ENCODE results near the gene MAP1B. TPM values are rescaled to one million over a fixed set of nuclear protein-coding genes. Genes with fewer than 3 reads are reported as not detected.

MAP1B gene
- total RNA-seq, 1 donor from 2014 or later, result 84.4 TPM

- H3K27me3 Mint-ChIP-seq (ENCODE audit: insufficient read depth, low read depth), result no peaks in the 10 kb centered on the region
- Histone ChIP-seq H3K79me2 (ENCODE audit: low read depth) (peaks cover 97% of the 10 kb centered on the region), H3K4me3 (no peak overlapping the region), H3K4me2 (no peak overlapping the region), H3K36me3 (no peaks in the 10 kb centered on the region), H2AFZ (replicated peaks) (no peak overlapping the region), H3K9ac (no peak overlapping the region), H3K27ac (no peak overlapping the region), H3K4me1 (peaks cover 41% of the 10 kb centered on the region), H3K27me3 (no peaks in the 10 kb centered on the region), H4K20me1 (ENCODE audit: low read depth) (peaks cover 57% of the 10 kb centered on the region), H3K9me3 (ENCODE audit: low read depth) (no peaks in the 10 kb centered on the region), H3F3A (ENCODE audit: low read depth) (peaks cover 3% of the 10 kb centered on the region)
- peak overlapping the region; percentile 48 for H3K27ac Mint-ChIP-seq
- H3K4me1 Mint-ChIP-seq, result peaks cover 74% of the 10 kb centered on the region
- TF ChIP-seq EZH2phosphoT487 (IDR thresholded peaks at IDR 0.05) (no peak), CTCF (IDR thresholded peaks at IDR 0.05) (no peak), EZH2 (IDR thresholded peaks at IDR 0.05) (no peak)
- no peak overlapping the region for H3K4me3 Mint-ChIP-seq
- H3K9me3 Mint-ChIP-seq, result no peaks in the 10 kb centered on the region
- DNase-seq (ENCODE audit: low spot score), result no peak
- peaks cover 64% of the 10 kb centered on the region for H3K36me3 Mint-ChIP-seq
Observed at GRCh38 chr5:72151646-72152045, 44.4 kb downstream of the MAP1B start.

- H3K36me3 ChIP-seq, result no peaks in the 10 kb centered on the region
- peaks cover 55% of the 10 kb centered on the region for H4K20me1 ChIP-seq (ENCODE audit: low read depth)
- TF ChIP-seq EZH2phosphoT487 (IDR thresholded peaks at IDR 0.05) (no peak), EZH2 (IDR thresholded peaks at IDR 0.05) (no peak), CTCF (IDR thresholded peaks at IDR 0.05) (no peak)
- H3K27me3 ChIP-seq, result no peaks in the 10 kb centered on the region
- no peak overlapping the region for H3K27ac ChIP-seq
- peaks cover 95% of the 10 kb centered on the region for H3K79me2 ChIP-seq (ENCODE audit: low read depth)
- H3K9me3 Mint-ChIP-seq, result no peaks in the 10 kb centered on the region
- H3K9me3 ChIP-seq (ENCODE audit: low read depth), result no peaks in the 10 kb centered on the region
- no peak overlapping the region for H3K4me2 ChIP-seq
- H3F3A ChIP-seq (ENCODE audit: low read depth), result peaks cover 3% of the 10 kb centered on the region
- H3K27ac Mint-ChIP-seq, result peak overlapping the region; percentile 25
- no peak overlapping the region for H2AFZ ChIP-seq (replicated peaks)
- no peak overlapping the region for H3K4me3 Mint-ChIP-seq
- H3K4me1 Mint-ChIP-seq, result peaks cover 75% of the 10 kb centered on the region
- peaks cover 66% of the 10 kb centered on the region for H3K36me3 Mint-ChIP-seq
- no peaks in the 10 kb centered on the region for H3K27me3 Mint-ChIP-seq (ENCODE audit: insufficient read depth, low read depth)
- H3K9ac ChIP-seq, result no peak overlapping the region
- peaks cover 46% of the 10 kb centered on the region for H3K4me1 ChIP-seq
- H3K4me3 ChIP-seq, result no peak overlapping the region
- no peak for DNase-seq (ENCODE audit: low spot score)
Observed at GRCh38 chr5:72152545-72152944, 45.3 kb downstream of the MAP1B start.

GRCh38 chr5:72153551-72153950, 46.3 kb downstream of the MAP1B start:
- Histone ChIP-seq H2AFZ (replicated peaks) (no peak overlapping the region), H3K27me3 (no peaks in the 10 kb centered on the region), H3K4me1 (peaks cover 46% of the 10 kb centered on the region), H4K20me1 (ENCODE audit: low read depth) (peaks cover 48% of the 10 kb centered on the region), H3K4me2 (peak overlapping the region; percentile 2), H3K4me3 (no peak overlapping the region), H3K9me3 (ENCODE audit: low read depth) (no peaks in the 10 kb centered on the region), H3K79me2 (ENCODE audit: low read depth) (peaks cover 97% of the 10 kb centered on the region), H3F3A (ENCODE audit: low read depth) (peaks cover 3% of the 10 kb centered on the region), H3K27ac (no peak overlapping the region), H3K36me3 (no peaks in the 10 kb centered on the region), H3K9ac (no peak overlapping the region)
- no peak for DNase-seq (ENCODE audit: low spot score)
- Mint-ChIP-seq H3K9me3 (no peaks in the 10 kb centered on the region), H3K36me3 (peaks cover 65% of the 10 kb centered on the region), H3K27ac (peak overlapping the region; percentile 71), H3K4me3 (no peak overlapping the region), H3K27me3 (ENCODE audit: insufficient read depth, low read depth) (no peaks in the 10 kb centered on the region), H3K4me1 (peaks cover 72% of the 10 kb centered on the region)
- TF ChIP-seq EZH2phosphoT487 (IDR thresholded peaks at IDR 0.05) (no peak), CTCF (IDR thresholded peaks at IDR 0.05) (no peak), EZH2 (IDR thresholded peaks at IDR 0.05) (no peak)
